ENCODE data around the gene BANF1. TPM values are rescaled to one million over a fixed set of nuclear protein-coding genes. Genes with fewer than 3 reads are reported as not detected.

Gene BANF1
- total and polyA plus RNA-seq, 9 of the 15 experiments (the other 6 are each of a cell fraction or from before 2014, with no cell fraction given), result 108 to 651 (median 263) TPM

GRCh38 chr11:66012946-66013761 lies 10.9 kb downstream of the BANF1 start (continued):
- TF ChIP-seq ZNF778 (CRISPR knock-in tag; IDR thresholded peaks at IDR 0.05) (no peak), MTA3 (IDR thresholded peaks at IDR 0.05; ENCODE audit: borderline replicate concordance) (0 out of 2 replicates have a peak, but pooled peaks have one; percentile 20), NFIX (CRISPR knock-in tag; IDR thresholded peaks at IDR 0.05; ENCODE audit: low read depth) (no peak), SMARCC2 (IDR thresholded peaks at IDR 0.05; ENCODE audit: low read depth) (no peak), ZNF184 (CRISPR knock-in tag; IDR thresholded peaks at IDR 0.05) (no peak), ZKSCAN8 (CRISPR knock-in tag; IDR thresholded peaks at IDR 0.05) (no peak), PRDM10 (IDR thresholded peaks at IDR 0.05; ENCODE audit: partially characterized antibody) (peak; percentile 88), GABPB2 (CRISPR knock-in tag; conservative IDR thresholded peaks at IDR 0.05) (no peak), SRSF3 (IDR thresholded peaks at IDR 0.05; ENCODE audit: insufficient read depth, low read length) (no peak), TCF3 (CRISPR knock-in tag; IDR thresholded peaks at IDR 0.05) (peak; percentile 26; the same call in 1 of the 2 replicates), GABPB1 (CRISPR knock-in tag; IDR thresholded peaks at IDR 0.05) (peak; percentile 58; the same call in 1 of the 2 replicates), TEAD4 (IDR thresholded peaks at IDR 0.05; ENCODE audit: low read length) (peak; percentile 43; the same call in 1 of the 2 replicates), TEAD4 (CRISPR knock-in tag; IDR thresholded peaks at IDR 0.05; ENCODE audit: borderline replicate concordance) (0 out of 2 replicates have a peak, but pooled peaks have one; percentile 72), ETV1 (tag; conservative IDR thresholded peaks at IDR 0.05; ENCODE audit: low read depth) (no peak), ZNF76 (CRISPR knock-in tag; IDR thresholded peaks at IDR 0.05; ENCODE audit: borderline replicate concordance) (no peak), ZNF24 (IDR thresholded peaks at IDR 0.05) (no peak), EHMT2 (IDR thresholded peaks at IDR 0.05) (peak; percentile 81), ARID3A (IDR thresholded peaks at IDR 0.05; ENCODE audit: borderline replicate concordance, low read depth, low read length) (no peak)
- TF ChIP-seq, protein P1, sequence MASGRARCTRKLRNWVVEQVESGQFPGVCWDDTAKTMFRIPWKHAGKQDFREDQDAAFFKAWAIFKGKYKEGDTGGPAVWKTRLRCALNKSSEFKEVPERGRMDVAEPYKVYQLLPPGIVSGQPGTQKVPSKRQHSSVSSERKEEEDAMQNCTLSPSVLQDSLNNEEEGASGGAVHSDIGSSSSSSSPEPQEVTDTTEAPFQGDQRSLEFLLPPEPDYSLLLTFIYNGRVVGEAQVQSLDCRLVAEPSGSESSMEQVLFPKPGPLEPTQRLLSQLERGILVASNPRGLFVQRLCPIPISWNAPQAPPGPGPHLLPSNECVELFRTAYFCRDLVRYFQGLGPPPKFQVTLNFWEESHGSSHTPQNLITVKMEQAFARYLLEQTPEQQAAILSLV (tag; IDR thresholded peaks at IDR 0.05), result no peak
